HEK293T (cell line): ENCODE measurements around the gene RGS11.

Source experiments
- CTCF ChIA-PET: fragments of 350-600 bp; formaldehyde crosslinking; extraction: SDS; loops from one replicate; lab custom pipeline; 2021; ENCODE audit warnings: antibody characterized with exemption, inconsistent platforms; lab: Yijun Ruan, JAX
- POLR2A ChIA-PET: fragments of 350-600 bp; formaldehyde crosslinking; extraction: SDS; loops from one replicate; lab custom pipeline; 2020; ENCODE audit warnings: antibody characterized with exemption, inconsistent platforms; lab: Yijun Ruan, JAX
- DNase-seq: peaks from one replicate; pipeline ENCODE4 v3.0.0; 2012; ENCODE audit warnings: mixed read lengths; ENCODE audit errors: extremely low spot score
- ARNT ChIP-seq: fragments of 450-650 bp; IDR thresholded peaks from 2 replicates; pipeline ENCODE4 v1.6.1; 2017; ENCODE audit warnings: mild to moderate bottlenecking
- BHLHE40 ChIP-seq: fragments of 450-650 bp; IDR thresholded peaks from 2 replicates; pipeline ENCODE4 v1.6.1; 2016; ENCODE audit warnings: mild to moderate bottlenecking, moderate library complexity, borderline replicate concordance
- CTBP1 ChIP-seq: fragments of 450-650 bp; IDR thresholded peaks from 2 replicates; pipeline ENCODE4 v1.6.1; 2016; ENCODE audit warnings: borderline replicate concordance
- ELF4 ChIP-seq: fragments of 450-650 bp; IDR thresholded peaks from 2 replicates; pipeline ENCODE4 v1.6.1; 2017; ENCODE audit warnings: antibody characterized with exemption
- FOXA1 ChIP-seq: fragments of 450-650 bp; IDR thresholded peaks from 2 replicates; pipeline ENCODE4 v1.6.1; 2016; ENCODE audit warnings: mild to moderate bottlenecking
- FOXK2 ChIP-seq: fragments of 450-650 bp; IDR thresholded peaks from 2 replicates; pipeline ENCODE4 v1.6.1; 2016; ENCODE audit warnings: mild to moderate bottlenecking
- FOXM1 ChIP-seq: fragments of 450-650 bp; IDR thresholded peaks from 2 replicates; pipeline ENCODE4 v1.6.1; 2017; ENCODE audit warnings: mild to moderate bottlenecking, borderline replicate concordance
- HDGF ChIP-seq: fragments of 450-650 bp; IDR thresholded peaks from 2 replicates; pipeline ENCODE4 v1.6.1; 2017; ENCODE audit warnings: antibody characterized with exemption, borderline replicate concordance
- L3MBTL2 ChIP-seq: fragments of 450-650 bp; conservative IDR thresholded peaks from 2 replicates; pipeline ENCODE4 v1.6.1; 2016; ENCODE audit warnings: mild to moderate bottlenecking
- LEF1 ChIP-seq: fragments of 450-650 bp; IDR thresholded peaks from 2 replicates; pipeline ENCODE4 v1.6.1; 2017; ENCODE audit warnings: mild to moderate bottlenecking, borderline replicate concordance
- NFRKB ChIP-seq: fragments of 450-650 bp; IDR thresholded peaks from 2 replicates; pipeline ENCODE4 v1.6.1; 2016; ENCODE audit warnings: mild to moderate bottlenecking, moderate library complexity
- PKNOX1 ChIP-seq: fragments of 450-650 bp; IDR thresholded peaks from 2 replicates; pipeline ENCODE4 v1.6.1; 2016
- SP1 ChIP-seq: fragments of 450-650 bp; IDR thresholded peaks from 2 replicates; pipeline ENCODE4 v1.6.1; 2017
- SUZ12 ChIP-seq: fragments of 450-650 bp; IDR thresholded peaks from 2 replicates; pipeline ENCODE4 v1.6.1; 2016; ENCODE audit warnings: mild to moderate bottlenecking
- TARDBP ChIP-seq: fragments of 450-650 bp; IDR thresholded peaks from 2 replicates; pipeline ENCODE4 v1.6.1; 2016
- ZNF384 ChIP-seq: fragments of 450-650 bp; IDR thresholded peaks from 2 replicates; pipeline ENCODE4 v1.6.1; 2016

The RGS11 gene

GRCh38 chr16:309476-309875, 33.7 kb upstream of the RGS11 start:
- DNase-seq = no peak
- ChIA-PET POLR2A (no interaction called here), CTCF (no interaction called here)
- TF ChIP-seq ELF4 = no peak
- no peak for TF ChIP-seq SP1
- TF ChIP-seq HDGF = no peak
- no peak for TF ChIP-seq SUZ12
- TF ChIP-seq PKNOX1 = no peak
- no peak for TF ChIP-seq L3MBTL2
- TF ChIP-seq ARNT = no peak
- TF ChIP-seq TARDBP = no peak
- TF ChIP-seq FOXA1 = no peak
- no peak for TF ChIP-seq NFRKB
- no peak for TF ChIP-seq FOXM1

GRCh38 chr16:307691-308312, 32.1 kb upstream of the RGS11 start:
- ChIA-PET POLR2A (no interaction called here), CTCF (interaction anchor here (1.0 kb wide), 1 partner anchor 16 kb away, joined by 3 read pairs; no protein-coding TSS in a partner anchor)
- no peak for TF ChIP-seq ZNF384
- no peak for TF ChIP-seq SUZ12
- TF ChIP-seq BHLHE40 = no peak
- TF ChIP-seq L3MBTL2 = no peak
- TF ChIP-seq CTBP1 = no peak
- no peak for TF ChIP-seq TARDBP
- TF ChIP-seq FOXK2 = no peak
- no peak for TF ChIP-seq HDGF
- no peak for TF ChIP-seq PKNOX1
- no peak for TF ChIP-seq ARNT
- TF ChIP-seq NFRKB = no peak
- no peak for TF ChIP-seq ELF4
- no peak for DNase-seq

GRCh38 chr16:306911-307370, 31.2 kb upstream of the RGS11 start:
- TF ChIP-seq ZNF384 (no peak), BHLHE40 (no peak), FOXA1 (no peak), SUZ12 (no peak), FOXM1 (no peak), SP1 (no peak), CTBP1 (no peak), TARDBP (no peak), L3MBTL2 (no peak), LEF1 (no peak)
- peak; percentile 45 for DNase-seq
- CTCF ChIA-PET = interaction anchor here (1.0 kb wide), 1 partner anchor 16 kb away, joined by 3 read pairs; no protein-coding TSS in a partner anchor
- POLR2A ChIA-PET = no interaction called here

GRCh38 chr16:305916-306626, 30.3 kb upstream of the RGS11 start:
- TF ChIP-seq PKNOX1 = no peak
- TF ChIP-seq ELF4 = no peak
- no peak for TF ChIP-seq L3MBTL2
- no peak for TF ChIP-seq TARDBP
- TF ChIP-seq CTBP1 = no peak
- TF ChIP-seq SUZ12 = no peak
- ChIA-PET CTCF (no interaction called here), POLR2A (no interaction called here)

GRCh38 chr16:303760-304505, 28.2 kb upstream of the RGS11 start:
- DNase-seq = no peak
- TF ChIP-seq SUZ12 (no peak), NFRKB (no peak), BHLHE40 (no peak), SP1 (no peak), ZNF384 (no peak), ELF4 (no peak), FOXM1 (no peak)
- ChIA-PET POLR2A (no interaction called here), CTCF (no interaction called here)

More at GRCh38 chr16:305916-306626, 30.3 kb upstream of the RGS11 start:
- no peak for DNase-seq

- TF ChIP-seq LEF1 (no peak), ZNF384 (no peak), FOXA1 (no peak), ARNT (no peak), ELF4 (no peak), SP1 (no peak), TARDBP (no peak), FOXK2 (no peak), SUZ12 (no peak), BHLHE40 (no peak), NFRKB (no peak), CTBP1 (no peak)
- ChIA-PET CTCF (no interaction called here), POLR2A (no interaction called here)
- no peak for DNase-seq
Observed at GRCh38 chr16:301950-302349, 26.2 kb upstream of the RGS11 start.
